HUES64 (cell line): ENCODE measurements around the gene TNFAIP2. TPM values are rescaled to one million over a fixed set of nuclear protein-coding genes. Genes with fewer than 3 reads are reported as not detected.
A peak's percentile ranks its signal among the peaks of the same experiment; 100 is the strongest.

Experiments
- H3K27ac ChIP-seq: 2 replicates; pipeline ENCODE4 v1.7.0; 2013; ENCODE audit warnings: low read depth, low read length, inconsistent platforms
- H3K27me3 ChIP-seq: 2 replicates; pipeline ENCODE4 v1.6.1; 2013; ENCODE audit warnings: mild to moderate bottlenecking, low read length; ENCODE audit not compliant: insufficient read depth
- H3K36me3 ChIP-seq: 2 replicates; pipeline ENCODE4 v1.6.1; 2013; ENCODE audit warnings: mild to moderate bottlenecking, low read length; ENCODE audit not compliant: insufficient read depth
- H3K4me1 ChIP-seq: 2 replicates; pipeline ENCODE4 v1.6.1; 2013; ENCODE audit warnings: mild to moderate bottlenecking, low read length, moderate library complexity; ENCODE audit not compliant: insufficient read depth
- H3K4me3 ChIP-seq: 2 replicates; pipeline ENCODE4 v1.5.1; 2013; ENCODE audit warnings: mild to moderate bottlenecking, low read length, moderate library complexity
- H3K9ac ChIP-seq: 2 replicates; pipeline ENCODE4 v1.6.1; 2013; ENCODE audit warnings: mild to moderate bottlenecking, low read depth, low read length
- H3K9me3 ChIP-seq: 2 replicates; pipeline ENCODE4 v1.6.1; 2013; ENCODE audit warnings: low read depth, low read length; ENCODE audit not compliant: insufficient read depth
- WGBS: fragments of 150-250, 120-280 bp; methylation state at CpG from one replicate; pipeline ENCODE4 v1.1.7; 2013; ENCODE audit warnings: missing lambda C conversion rate; 5-methylcytosine and 5-hydroxymethylcytosine counted together
- polyA plus RNA-seq, 2 experiments: library from polyadenylated mRNA; stranded (reverse); fragments of 50-300 nt; gene quantifications; one replicate each; pipeline ENCODE4 v1.2.3, GENCODE V29; 2013

TNFAIP2 gene
- 27.4 TPM for polyA plus RNA-seq (2013, experiment 1 of 2)
- polyA plus RNA-seq (2013, experiment 2 of 2): 35.5 TPM

- H3K4me3 ChIP-seq: peak within 1 kb of the TSS; percentile 45
- WGBS: 2% methylated on average over 74 of the region's 74 CpGs
- H3K36me3 ChIP-seq: no peaks in the 10 kb centered on the region
- peak within 1 kb of the TSS; percentile 64; the same call in 1 of the 2 replicates for H3K27ac ChIP-seq
- H3K9me3 ChIP-seq: no peaks in the 10 kb centered on the region
- H3K27me3 ChIP-seq: peaks cover 23% of the 10 kb centered on the region
- peak within 1 kb of the TSS; percentile 38; the same call in 1 of the 2 replicates for H3K9ac ChIP-seq
- H3K4me1 ChIP-seq: peaks cover 10% of the 10 kb centered on the region
These were observed at the start of gene TNFAIP2 for GRCh38 chr14:103122947-103123633. TNFAIP2 (plus strand) TSS chr14:103123461; CDS start chr14:103126458, 2,997 bp downstream.

GRCh38 chr14:103073876-103074728 is 49.2 kb upstream of the TNFAIP2 start:
- peaks cover 9% of the 10 kb centered on the region for H3K27me3 ChIP-seq
- 85% methylated on average over 21 of the region's 21 CpGs for whole genome bisulfite sequencing

GRCh38 chr14:103074729-103075367 is 48.4 kb upstream of the TNFAIP2 start:
- Histone ChIP-seq H3K4me1 (no peaks in the 10 kb centered on the region), H3K4me3 (peak overlapping the region; percentile 63), H3K9ac (no peak overlapping the region), H3K27me3 (peaks cover 9% of the 10 kb centered on the region), H3K9me3 (no peaks in the 10 kb centered on the region), H3K27ac (no peak overlapping the region), H3K36me3 (no peaks in the 10 kb centered on the region)
- WGBS: 34% methylated on average over 21 of the region's 21 CpGs

More at GRCh38 chr14:103073876-103074728, 49.2 kb upstream of the TNFAIP2 start:
- Histone ChIP-seq H3K9ac (no peak overlapping the region), H3K9me3 (no peaks in the 10 kb centered on the region), H3K27ac (no peak overlapping the region), H3K4me1 (no peaks in the 10 kb centered on the region), H3K4me3 (no peak overlapping the region), H3K36me3 (no peaks in the 10 kb centered on the region)

- 17% methylated on average over 9 of the region's 9 CpGs for WGBS
- peaks cover 41% of the 10 kb centered on the region for H3K27me3 ChIP-seq
These were observed 44.9 kb upstream of the TNFAIP2 start for GRCh38 chr14:103078420-103078749.

GRCh38 chr14:103078860-103079587 is 44.2 kb upstream of the TNFAIP2 start:
- Histone ChIP-seq H3K27ac (no peak overlapping the region), H3K4me1 (no peaks in the 10 kb centered on the region), H3K36me3 (no peaks in the 10 kb centered on the region), H3K27me3 (peaks cover 46% of the 10 kb centered on the region), H3K9me3 (no peaks in the 10 kb centered on the region), H3K9ac (no peak overlapping the region), H3K4me3 (no peak overlapping the region)
- WGBS: 86% methylated on average over 11 of the region's 11 CpGs

More at GRCh38 chr14:103078420-103078749, 44.9 kb upstream of the TNFAIP2 start:
- no peaks in the 10 kb centered on the region for H3K36me3 ChIP-seq
- H3K9me3 ChIP-seq: no peaks in the 10 kb centered on the region
- H3K9ac ChIP-seq: no peak overlapping the region
- no peak overlapping the region for H3K4me3 ChIP-seq
- H3K4me1 ChIP-seq: no peaks in the 10 kb centered on the region
- no peak overlapping the region for H3K27ac ChIP-seq

GRCh38 chr14:103081951-103082350 is 41.3 kb upstream of the TNFAIP2 start:
- WGBS: 93% methylated on average over 2 of the region's 2 CpGs

DNA sequence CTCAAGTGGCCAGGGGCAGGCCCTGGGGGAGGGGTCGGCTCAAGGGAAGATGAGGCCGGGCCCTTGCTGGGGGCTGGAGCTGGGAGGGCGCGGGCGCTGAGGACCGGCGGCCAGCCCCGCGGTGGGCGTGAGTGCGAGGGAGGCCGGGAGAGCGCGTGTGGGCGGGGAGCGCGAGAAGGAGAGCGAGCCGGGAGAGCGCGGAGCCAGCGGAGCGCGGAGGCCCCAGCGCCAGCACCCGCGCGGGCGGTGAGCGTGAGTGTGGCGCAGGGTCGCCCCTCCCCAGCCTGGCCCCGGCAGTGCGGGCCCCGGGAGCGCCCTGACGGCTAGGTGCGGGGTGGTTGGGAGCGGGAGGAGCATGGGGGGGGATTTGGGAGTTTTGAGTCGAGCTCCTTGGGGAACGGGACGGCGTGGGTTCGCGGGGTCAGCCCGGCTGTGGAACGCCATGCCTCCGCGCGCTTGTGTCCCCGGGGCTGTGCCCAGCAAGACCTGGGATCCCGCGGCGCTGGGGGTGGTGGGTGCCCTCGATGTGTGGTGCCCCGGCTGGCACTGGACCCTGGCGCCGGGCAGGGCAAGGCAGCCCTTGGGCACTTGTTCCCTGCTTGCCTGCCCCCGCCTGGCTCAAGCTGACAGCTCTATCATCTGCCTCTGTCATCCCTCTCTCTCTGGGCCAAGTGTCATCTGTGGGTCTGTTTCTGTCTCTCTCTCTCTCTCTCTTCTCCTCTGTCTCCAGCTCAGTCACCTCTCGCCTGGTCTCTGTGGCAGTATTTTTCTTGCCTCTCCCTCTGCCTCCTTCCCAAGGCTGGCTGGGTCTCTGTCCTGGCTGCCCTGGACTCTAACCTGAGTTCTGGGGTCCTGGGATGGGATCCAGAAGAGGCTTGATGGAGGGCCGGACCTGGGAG is 39.0 kb upstream of the TNFAIP2 start, which contains the start of gene LBHD2:
LBHD2 (plus strand) TSS at position 190 of the 899 bp plus-strand sequence. CDS start 1,803 bp downstream, outside the sequence.
- Histone ChIP-seq H3K4me3 (peak within 1 kb of the TSS; percentile 42), H3K4me1 (no peaks in the 10 kb centered on the region), H3K9ac (no peak within 1 kb of the TSS), H3K27me3 (peaks cover 48% of the 10 kb centered on the region), H3K9me3 (no peaks in the 10 kb centered on the region), H3K27ac (no peak within 1 kb of the TSS), H3K36me3 (no peaks in the 10 kb centered on the region)
- 22% methylated on average over 61 of the region's 61 CpGs for WGBS

More at GRCh38 chr14:103081951-103082350, 41.3 kb upstream of the TNFAIP2 start:
- no peak overlapping the region for H3K4me3 ChIP-seq
- no peaks in the 10 kb centered on the region for H3K4me1 ChIP-seq
- no peaks in the 10 kb centered on the region for H3K9me3 ChIP-seq
- H3K27ac ChIP-seq: no peak overlapping the region
- peaks cover 48% of the 10 kb centered on the region for H3K27me3 ChIP-seq
- no peak overlapping the region for H3K9ac ChIP-seq
- no peaks in the 10 kb centered on the region for H3K36me3 ChIP-seq

GRCh38 chr14:103085106-103086091 is 37.9 kb upstream of the TNFAIP2 start:
- no peaks in the 10 kb centered on the region for H3K9me3 ChIP-seq
- peaks cover 50% of the 10 kb centered on the region for H3K27me3 ChIP-seq
- no peak overlapping the region for H3K4me3 ChIP-seq
- H3K36me3 ChIP-seq: no peaks in the 10 kb centered on the region
- H3K4me1 ChIP-seq: no peaks in the 10 kb centered on the region
- no peak overlapping the region for H3K27ac ChIP-seq
- 83% methylated on average over 24 of the region's 24 CpGs for WGBS
- H3K9ac ChIP-seq: no peak overlapping the region

DNA sequence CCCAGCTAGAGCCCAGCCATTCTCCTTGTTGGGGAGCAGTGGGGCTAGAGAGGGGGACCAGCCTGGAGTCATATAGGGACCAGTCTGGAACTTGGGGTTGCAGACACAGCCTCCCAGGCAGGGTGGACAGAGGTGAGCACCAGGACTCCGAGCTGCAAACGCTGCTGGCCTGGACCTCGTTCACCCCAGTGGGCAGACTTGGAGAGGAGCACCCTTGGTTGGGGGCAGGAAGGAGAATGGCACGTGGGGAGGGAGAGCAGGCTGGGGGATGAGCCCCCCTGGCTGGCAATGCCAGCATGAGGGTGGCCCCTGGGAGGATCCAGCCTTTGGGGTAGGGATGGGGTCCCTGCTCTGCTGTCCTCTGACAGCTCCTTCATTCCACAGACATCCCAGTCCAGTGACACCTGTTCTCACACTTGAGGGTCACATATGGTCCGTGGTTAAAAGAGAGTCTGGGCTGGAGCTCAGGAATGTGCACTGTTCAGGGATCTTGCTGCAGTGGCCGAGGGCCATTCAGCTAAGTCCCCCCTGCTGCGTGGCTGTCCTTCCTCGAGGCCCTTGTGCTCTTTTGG is 36.4 kb upstream of the TNFAIP2 start:
- Histone ChIP-seq H3K9me3 (no peaks in the 10 kb centered on the region), H3K27me3 (peaks cover 49% of the 10 kb centered on the region), H3K27ac (no peak overlapping the region), H3K36me3 (no peaks in the 10 kb centered on the region), H3K4me3 (no peak overlapping the region), H3K9ac (no peak overlapping the region), H3K4me1 (no peaks in the 10 kb centered on the region)
- WGBS: 86% methylated on average over 8 of the region's 8 CpGs
